BE2C (cell line): ENCODE results near the gene C3orf80. TPM values are rescaled to one million over a fixed set of nuclear protein-coding genes. Genes with fewer than 3 reads are reported as not detected.
"Not testable (repeated sequence)": the region's sequence is repeated elsewhere in the genome, so short reads cannot be mapped to it uniquely, and the experiment has no call there.

Experiments
- DNase-seq: peaks from one replicate; pipeline ENCODE4 v3.0.0-alpha.2; 2020
- H3K27me3 ChIP-seq: fragments of 250-450 bp; sonication (Bioruptor Pico); 2 replicates; pipeline ENCODE4 v1.5.1; 2020; ENCODE audit warnings: mild to moderate bottlenecking
- H3K36me3 ChIP-seq: fragments of 250-450 bp; sonication (Bioruptor Pico); 2 replicates; pipeline ENCODE4 v1.5.1; 2020; ENCODE audit warnings: mild to moderate bottlenecking
- H3K4me1 ChIP-seq: fragments of 250-450 bp; sonication (Bioruptor Pico); 2 replicates; pipeline ENCODE4 v1.5.1; 2020
- H3K4me3 ChIP-seq: 2 replicates; pipeline ENCODE4 v1.5.1; 2011; ENCODE audit warnings: low read depth, low read length
- H3K9me3 ChIP-seq: fragments of 250-450 bp; sonication (Bioruptor Pico); 2 replicates; pipeline ENCODE4 v1.5.1; 2020
- polyA plus RNA-seq: library from polyadenylated mRNA; unstranded; fragments of >200 nt; gene quantifications from one replicate; pipeline ENCODE4 v1.2.1, GENCODE V29; 2012; ENCODE audit warnings: low read depth, missing spikeins; ENCODE audit not compliant: insufficient read length, insufficient read depth
- TF ChIP-seq, protein P1 (sequence below): IDR thresholded peaks from 2 replicates; pipeline ENCODE4 v1.5.1; 2012; ENCODE audit warnings: mild to moderate bottlenecking, low read depth, low read length

The C3orf80 gene
- polyA plus RNA-seq, result 0.39 TPM

DNA sequence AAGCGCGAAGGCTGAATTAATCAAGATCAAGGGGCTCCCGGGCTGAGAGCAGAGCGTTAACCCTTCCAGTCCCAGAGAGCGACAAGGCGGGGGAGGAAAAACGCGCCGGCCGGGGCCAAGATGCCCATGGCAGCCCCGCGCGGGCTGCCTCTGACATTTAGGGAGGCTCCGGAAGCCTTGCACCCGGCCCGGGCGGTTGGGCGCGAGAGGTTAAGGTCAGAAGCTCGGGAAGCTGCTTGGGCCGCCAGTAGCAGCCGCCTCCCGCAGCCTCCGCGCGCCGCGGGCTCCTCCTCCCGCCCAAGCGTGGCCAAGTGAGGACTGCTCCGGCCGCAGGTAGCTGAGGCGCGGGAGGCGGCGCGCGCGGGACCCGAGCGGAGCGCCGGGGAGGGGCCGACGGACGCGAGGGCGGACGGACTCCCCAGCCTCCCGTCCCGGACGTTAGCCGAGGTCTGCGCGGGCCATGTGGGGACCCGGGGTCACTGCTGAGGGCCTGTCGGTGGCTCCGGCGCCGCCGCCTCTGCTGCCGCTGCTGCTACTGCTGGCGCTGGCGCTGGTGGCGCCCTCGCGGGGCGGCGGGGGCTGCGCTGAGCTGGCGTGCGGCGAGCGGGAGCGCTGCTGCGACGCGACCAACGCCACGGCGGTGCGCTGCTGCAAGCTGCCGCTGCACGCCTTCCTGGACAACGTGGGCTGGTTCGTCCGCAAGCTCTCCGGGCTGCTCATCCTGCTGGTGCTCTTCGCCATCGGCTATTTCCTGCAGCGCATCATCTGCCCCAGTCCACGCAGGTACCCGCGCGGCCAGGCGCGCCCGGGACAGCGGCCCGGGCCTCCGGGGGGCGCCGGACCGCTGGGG lies at the start of gene C3orf80:
C3orf80 (plus strand) TSS at position 247 of the 850 bp plus-strand sequence; CDS start at position 461, 214 bp downstream.
- Histone ChIP-seq H3K4me3 (peak within 1 kb of the TSS; percentile 57), H3K27me3 (peaks cover 50% of the 10 kb centered on the region), H3K4me1 (no peaks in the 10 kb centered on the region), H3K9me3 (no peaks in the 10 kb centered on the region), H3K36me3 (no peaks in the 10 kb centered on the region)
- DNase-seq, result peak; percentile 83
- TF ChIP-seq, protein P1, sequence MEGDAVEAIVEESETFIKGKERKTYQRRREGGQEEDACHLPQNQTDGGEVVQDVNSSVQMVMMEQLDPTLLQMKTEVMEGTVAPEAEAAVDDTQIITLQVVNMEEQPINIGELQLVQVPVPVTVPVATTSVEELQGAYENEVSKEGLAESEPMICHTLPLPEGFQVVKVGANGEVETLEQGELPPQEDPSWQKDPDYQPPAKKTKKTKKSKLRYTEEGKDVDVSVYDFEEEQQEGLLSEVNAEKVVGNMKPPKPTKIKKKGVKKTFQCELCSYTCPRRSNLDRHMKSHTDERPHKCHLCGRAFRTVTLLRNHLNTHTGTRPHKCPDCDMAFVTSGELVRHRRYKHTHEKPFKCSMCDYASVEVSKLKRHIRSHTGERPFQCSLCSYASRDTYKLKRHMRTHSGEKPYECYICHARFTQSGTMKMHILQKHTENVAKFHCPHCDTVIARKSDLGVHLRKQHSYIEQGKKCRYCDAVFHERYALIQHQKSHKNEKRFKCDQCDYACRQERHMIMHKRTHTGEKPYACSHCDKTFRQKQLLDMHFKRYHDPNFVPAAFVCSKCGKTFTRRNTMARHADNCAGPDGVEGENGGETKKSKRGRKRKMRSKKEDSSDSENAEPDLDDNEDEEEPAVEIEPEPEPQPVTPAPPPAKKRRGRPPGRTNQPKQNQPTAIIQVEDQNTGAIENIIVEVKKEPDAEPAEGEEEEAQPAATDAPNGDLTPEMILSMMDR, result no peak

DNA sequence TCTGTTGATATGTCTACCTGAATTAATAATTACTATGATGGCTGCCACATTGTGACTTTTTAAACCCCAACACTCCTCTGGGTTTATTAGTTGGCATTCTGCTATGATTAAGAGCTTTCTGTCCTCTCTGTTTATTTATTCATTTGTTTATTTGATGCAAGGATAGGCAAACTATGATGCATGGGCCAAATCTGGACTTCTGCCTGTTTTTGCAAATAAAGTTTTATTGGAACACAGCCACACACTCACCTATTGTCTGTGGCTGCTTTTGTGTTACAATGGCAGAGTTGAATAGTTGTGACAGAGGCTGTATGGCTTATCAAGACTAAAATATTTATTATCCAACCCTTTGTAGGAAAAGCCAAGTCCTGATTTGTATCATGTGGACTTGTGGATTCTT lies 48.3 kb upstream of the C3orf80 start:
- DNase-seq, result no peak
- TF ChIP-seq, protein P1, result no peak
- Histone ChIP-seq H3K36me3 (no peaks in the 10 kb centered on the region), H3K27me3 (no peaks in the 10 kb centered on the region), H3K4me3 (no peak overlapping the region), H3K9me3 (no peaks in the 10 kb centered on the region), H3K4me1 (no peaks in the 10 kb centered on the region)

DNA sequence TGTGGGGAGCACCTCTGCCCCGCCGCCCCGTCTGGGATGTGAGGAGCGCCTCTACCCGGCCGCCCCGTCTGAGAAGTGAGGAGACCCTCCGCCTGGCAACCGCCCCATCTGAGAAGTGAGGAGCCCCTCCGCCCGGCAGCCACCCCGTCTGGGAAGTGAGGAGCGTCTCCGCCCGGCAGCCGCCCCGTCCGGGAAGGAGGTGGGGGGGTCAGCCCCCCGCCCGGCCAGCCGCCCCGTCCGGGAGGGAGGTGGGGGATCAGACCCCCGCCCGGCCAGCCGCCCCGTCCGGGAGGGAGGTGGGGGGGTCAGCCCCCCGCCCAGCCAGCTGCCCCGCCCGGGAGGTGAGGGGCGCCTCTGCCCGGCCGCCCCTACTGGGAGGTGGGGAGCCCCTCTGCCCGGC lies 46.6 kb upstream of the C3orf80 start:
- not testable (repeated sequence) for H3K4me3 ChIP-seq, H3K4me1 ChIP-seq, H3K36me3 ChIP-seq, H3K27me3 ChIP-seq, DNase-seq, H3K9me3 ChIP-seq

DNA sequence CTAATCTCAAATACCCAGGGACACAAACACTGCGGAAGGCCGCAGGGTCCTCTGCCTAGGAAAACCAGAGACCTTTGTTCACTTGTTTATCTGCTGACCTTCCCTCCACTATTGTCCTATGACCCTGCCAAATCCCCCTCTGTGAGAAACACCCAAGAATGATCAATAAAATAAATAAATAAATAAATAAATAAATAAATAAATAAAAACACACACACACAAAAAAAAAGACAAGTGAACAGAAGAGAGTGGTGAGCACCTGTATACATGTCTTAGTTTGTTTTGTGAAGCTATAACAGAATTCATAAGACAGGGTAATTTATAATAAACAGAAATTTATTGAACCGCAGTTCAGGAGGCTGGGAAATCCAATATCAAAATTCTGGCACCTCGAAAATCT lies 45.8 kb upstream of the C3orf80 start:
- not testable (repeated sequence) for H3K4me3 ChIP-seq, H3K36me3 ChIP-seq, H3K9me3 ChIP-seq, H3K4me1 ChIP-seq, DNase-seq, H3K27me3 ChIP-seq

DNA sequence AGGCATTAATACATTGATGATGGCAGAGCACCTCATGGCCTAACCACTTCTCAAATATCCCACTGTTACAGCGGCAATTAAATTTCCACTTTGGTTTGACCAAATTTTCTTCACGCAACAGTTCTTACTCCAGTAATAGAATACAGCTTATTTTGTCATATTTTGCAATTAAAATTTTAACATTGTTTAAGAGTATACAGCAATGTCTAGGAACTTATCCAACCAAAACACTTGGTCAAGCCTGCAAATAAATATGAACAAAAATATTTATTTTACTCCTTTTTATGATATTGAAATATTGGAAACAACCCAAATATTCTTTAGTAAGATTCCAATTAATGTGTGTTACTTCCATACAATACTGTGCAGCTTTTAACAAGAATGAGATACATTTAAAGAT lies 45.3 kb upstream of the C3orf80 start:
- no peak for DNase-seq
- Histone ChIP-seq H3K36me3 (no peaks in the 10 kb centered on the region), H3K27me3 (no peaks in the 10 kb centered on the region), H3K4me3 (no peak overlapping the region), H3K4me1 (no peaks in the 10 kb centered on the region), H3K9me3 (no peaks in the 10 kb centered on the region)
- TF ChIP-seq, protein P1, result no peak

DNA sequence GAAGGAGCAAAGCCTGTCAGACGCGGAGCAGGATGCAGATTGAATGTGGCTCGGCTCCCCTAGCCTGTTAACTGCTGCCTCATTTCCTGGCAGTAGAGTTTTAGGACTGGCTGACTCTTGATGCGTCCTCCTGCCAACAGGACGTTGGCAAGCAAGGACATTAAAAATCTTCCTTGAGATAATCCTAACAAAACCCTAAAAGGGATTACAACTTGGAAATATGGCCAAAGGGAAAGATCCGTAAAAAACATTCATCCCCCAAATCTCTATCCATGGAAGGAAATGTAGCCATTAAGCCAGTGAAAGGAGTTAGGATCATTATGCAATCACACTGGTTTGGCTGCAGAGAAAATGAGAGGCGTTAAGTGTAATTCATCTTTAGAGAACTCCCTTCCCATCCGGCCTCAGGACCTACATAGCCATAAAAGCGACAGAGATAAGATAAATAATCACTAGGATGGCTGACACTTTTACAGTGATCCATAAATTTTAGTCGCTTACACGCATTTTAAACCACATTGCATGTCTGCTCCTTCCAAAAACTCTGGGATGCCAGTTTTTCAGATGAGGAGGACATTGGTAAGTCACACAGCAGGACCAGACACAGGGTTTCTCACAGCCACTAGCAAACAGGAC lies 44.5 kb upstream of the C3orf80 start:
- DNase-seq, result no peak
- TF ChIP-seq, protein P1, result no peak
- Histone ChIP-seq H3K4me3 (no peak overlapping the region), H3K4me1 (peaks cover 4% of the 10 kb centered on the region), H3K27me3 (no peaks in the 10 kb centered on the region), H3K9me3 (no peaks in the 10 kb centered on the region), H3K36me3 (no peaks in the 10 kb centered on the region)

DNA sequence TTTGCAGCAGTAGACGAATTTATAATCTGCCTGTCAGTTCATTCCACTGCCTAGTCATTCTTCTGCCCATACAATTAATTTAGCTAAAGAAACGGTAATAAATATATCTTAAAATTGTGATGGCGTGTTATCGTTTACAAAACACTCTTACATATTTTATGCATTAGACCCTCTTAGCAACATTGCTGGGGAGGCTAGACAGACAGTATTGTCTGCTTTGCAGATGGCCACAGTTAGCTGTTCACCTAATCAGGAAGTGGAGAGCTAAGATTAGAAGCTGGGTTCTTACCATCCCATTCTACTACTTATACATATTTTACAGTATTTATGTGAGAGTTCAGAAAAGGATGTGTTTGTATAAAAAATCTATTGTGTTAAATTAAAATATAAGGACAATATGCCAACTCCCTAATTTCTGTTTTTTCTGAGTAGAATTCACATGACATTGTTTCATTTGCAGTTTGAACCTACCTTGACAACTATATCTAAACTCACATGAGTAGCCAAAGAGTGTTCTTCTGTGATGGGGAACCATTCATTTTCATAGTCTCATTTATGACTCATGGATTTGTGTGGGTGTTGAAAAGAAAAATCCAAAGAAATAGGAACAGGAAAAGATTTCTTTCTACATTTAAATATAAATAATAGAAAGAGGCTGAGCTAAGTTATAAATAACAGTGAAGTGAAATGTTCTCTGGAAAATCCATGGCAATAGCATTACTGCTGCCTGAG lies 41.7 kb upstream of the C3orf80 start:
- no peaks in the 10 kb centered on the region for H3K36me3 ChIP-seq
- no peak overlapping the region for H3K4me3 ChIP-seq
- TF ChIP-seq, protein P1, result no peak
- no peaks in the 10 kb centered on the region for H3K9me3 ChIP-seq
- no peaks in the 10 kb centered on the region for H3K27me3 ChIP-seq
- peaks cover 6% of the 10 kb centered on the region for H3K4me1 ChIP-seq
- no peak for DNase-seq
